ENCODE measurements around the gene GPR3. TPM values are rescaled to one million over a fixed set of nuclear protein-coding genes. Genes with fewer than 3 reads are reported as not detected.

The GPR3 gene
- total RNA-seq, 1 experiment from 2014 or later, result 0.65 TPM

DNA sequence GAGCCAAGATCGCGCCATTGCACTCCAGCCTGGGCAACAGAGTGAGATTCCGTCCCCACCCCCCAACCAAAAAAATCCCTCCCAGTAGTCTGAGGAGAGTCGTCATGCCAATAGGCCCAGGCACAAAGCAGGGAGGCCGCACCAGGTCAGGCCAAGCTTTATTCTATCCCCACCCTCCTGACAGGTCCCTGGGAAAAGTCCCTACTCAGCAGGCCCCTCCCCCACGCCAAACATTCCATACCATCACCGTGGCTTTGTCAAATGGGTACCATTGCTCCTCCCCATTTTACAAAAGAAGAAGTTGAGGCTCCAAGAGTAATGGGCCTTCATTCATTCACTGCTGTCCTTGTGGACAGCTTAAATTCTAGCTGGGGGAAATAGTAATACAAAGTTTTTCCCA is 5.3 kb downstream of the GPR3 start:
- intact Hi-C loops (cut with micrococcal nuclease), result loop anchor here (5.0 kb wide), 1 partner anchor 300 kb away; no protein-coding TSS in a partner anchor
- TF ChIP-seq, protein P1, sequence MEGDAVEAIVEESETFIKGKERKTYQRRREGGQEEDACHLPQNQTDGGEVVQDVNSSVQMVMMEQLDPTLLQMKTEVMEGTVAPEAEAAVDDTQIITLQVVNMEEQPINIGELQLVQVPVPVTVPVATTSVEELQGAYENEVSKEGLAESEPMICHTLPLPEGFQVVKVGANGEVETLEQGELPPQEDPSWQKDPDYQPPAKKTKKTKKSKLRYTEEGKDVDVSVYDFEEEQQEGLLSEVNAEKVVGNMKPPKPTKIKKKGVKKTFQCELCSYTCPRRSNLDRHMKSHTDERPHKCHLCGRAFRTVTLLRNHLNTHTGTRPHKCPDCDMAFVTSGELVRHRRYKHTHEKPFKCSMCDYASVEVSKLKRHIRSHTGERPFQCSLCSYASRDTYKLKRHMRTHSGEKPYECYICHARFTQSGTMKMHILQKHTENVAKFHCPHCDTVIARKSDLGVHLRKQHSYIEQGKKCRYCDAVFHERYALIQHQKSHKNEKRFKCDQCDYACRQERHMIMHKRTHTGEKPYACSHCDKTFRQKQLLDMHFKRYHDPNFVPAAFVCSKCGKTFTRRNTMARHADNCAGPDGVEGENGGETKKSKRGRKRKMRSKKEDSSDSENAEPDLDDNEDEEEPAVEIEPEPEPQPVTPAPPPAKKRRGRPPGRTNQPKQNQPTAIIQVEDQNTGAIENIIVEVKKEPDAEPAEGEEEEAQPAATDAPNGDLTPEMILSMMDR (IDR thresholded peaks at IDR 0.05; ENCODE audit: unreplicated experiment), result no peak
- peaks cover 10% of the 10 kb centered on the region for H3K4me1 Mint-ChIP-seq (ENCODE audit: insufficient read depth, unreplicated experiment)
- peaks cover 8% of the 10 kb centered on the region for H3K36me3 Mint-ChIP-seq (ENCODE audit: insufficient read depth, unreplicated experiment)
- no peak for DNase-seq (ENCODE audit: unreplicated experiment)
- POLR2A ChIA-PET, result interaction anchor here (0.6 to 2.4 kb wide), 5 partner anchors 15 to 327 kb away, joined by 3 to 15 read pairs (median 4); partner anchors contain the start of gene MAP3K6
- no peaks in the 10 kb centered on the region for H3K27me3 Mint-ChIP-seq (ENCODE audit: insufficient read depth, unreplicated experiment)
- no TSS peak for BruUV-seq (replicated peaks)
- no peak overlapping the region for H3K27ac Mint-ChIP-seq (ENCODE audit: low read depth, unreplicated experiment)
- H3K4me3 Mint-ChIP-seq (ENCODE audit: unreplicated experiment), result no peak overlapping the region
- CTCF ChIA-PET, result interaction anchor here (0.6 to 7.2 kb wide), 8 partner anchors 10 to 353 kb away, joined by 3 to 220 read pairs (median 4); no protein-coding TSS in a partner anchor
- H3K9me3 Mint-ChIP-seq (ENCODE audit: unreplicated experiment), result no peaks in the 10 kb centered on the region

DNA sequence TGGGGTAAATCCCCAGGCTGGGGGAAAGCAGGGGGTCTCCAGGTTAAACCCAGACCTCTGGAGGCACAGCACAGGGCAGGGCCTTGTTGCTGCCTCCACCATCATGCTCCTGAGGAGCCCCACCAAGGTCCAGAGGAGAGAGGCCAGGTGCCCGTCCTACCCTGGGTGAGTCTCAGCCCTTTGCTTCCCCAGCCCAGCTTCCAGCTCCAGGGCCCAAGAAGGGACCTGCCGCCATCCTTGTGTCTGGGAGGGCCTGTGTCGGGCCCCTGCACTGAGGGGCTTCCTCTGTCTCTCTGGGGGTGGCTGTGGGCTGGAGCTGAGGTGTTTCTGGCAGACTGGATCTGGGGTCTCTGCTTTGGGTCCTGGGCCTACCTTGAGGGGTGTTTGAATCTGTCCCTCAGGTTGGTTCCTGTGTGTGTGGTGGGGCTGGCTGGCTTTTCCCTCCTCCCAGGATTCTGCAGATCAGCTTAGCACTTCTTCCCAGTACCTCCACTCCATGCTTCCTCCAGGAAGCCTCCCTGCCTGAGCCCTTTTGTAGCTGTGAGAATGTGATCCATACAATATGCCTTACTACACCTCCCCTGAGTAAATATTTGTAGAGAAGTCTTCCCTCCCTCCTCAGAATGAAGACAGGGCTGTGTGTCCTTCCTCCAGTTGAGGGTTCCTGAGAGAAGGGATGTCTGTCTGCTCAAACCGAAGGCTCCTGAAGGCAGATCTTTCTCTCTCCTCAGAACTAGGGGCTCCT is 6.2 kb downstream of the GPR3 start:
- POLR2A ChIA-PET, result interaction anchor here (0.6 to 2.4 kb wide), 3 partner anchors 33 to 102 kb away, joined by 3 to 15 read pairs (median 3); no protein-coding TSS in a partner anchor
- no peak for DNase-seq (ENCODE audit: unreplicated experiment)

DNA sequence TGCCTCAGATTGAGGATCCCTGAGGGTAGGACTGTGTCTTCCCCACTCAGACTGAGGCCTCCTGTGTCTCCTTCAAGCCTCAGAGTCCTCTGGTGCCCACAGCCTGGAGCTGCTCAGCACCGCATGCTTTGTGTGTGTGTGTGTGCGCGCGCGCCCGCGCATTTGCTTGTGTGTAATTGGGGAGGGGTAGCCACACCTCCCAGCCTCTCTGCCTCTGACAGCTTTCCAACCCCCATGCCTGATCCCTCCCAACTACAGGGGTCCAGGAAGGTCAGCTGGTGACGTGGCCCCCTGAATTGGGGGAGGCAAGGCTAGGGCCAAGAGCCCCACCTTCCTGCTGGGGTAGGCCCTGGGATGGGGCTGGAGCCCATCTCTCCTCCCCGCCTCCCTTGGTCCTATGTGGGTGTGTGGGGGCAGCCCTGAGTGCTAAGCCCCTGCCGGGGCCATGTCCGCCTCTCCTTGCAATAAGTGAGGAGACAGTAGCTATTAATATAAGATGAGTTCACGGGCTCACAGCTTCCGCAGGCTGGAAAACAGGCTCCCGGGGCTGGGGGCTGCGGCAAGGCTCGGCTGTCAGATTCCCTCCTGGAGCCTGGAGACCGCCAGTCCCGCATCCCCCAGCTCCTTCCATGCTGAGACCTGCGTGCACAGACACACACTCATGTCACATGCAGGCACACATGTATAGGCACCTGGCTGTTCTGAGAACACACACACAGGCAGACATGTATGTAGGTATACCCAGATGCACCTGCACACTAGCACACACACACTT is 7.0 kb downstream of the GPR3 start:
- BruUV-seq (replicated peaks), result no TSS peak
- intact Hi-C loops (cut with micrococcal nuclease), result loop anchor here (5.0 kb wide), 1 partner anchor 302 kb away; no protein-coding TSS in a partner anchor
- H3K27ac Mint-ChIP-seq (ENCODE audit: low read depth, unreplicated experiment), result no peak overlapping the region

More for the DNA sequence above, 6.2 kb downstream of the GPR3 start:
- Mint-ChIP-seq H3K27ac (ENCODE audit: low read depth, unreplicated experiment) (no peak overlapping the region), H3K9me3 (ENCODE audit: unreplicated experiment) (no peaks in the 10 kb centered on the region), H3K36me3 (ENCODE audit: insufficient read depth, unreplicated experiment) (peaks cover 14% of the 10 kb centered on the region), H3K27me3 (ENCODE audit: insufficient read depth, unreplicated experiment) (no peaks in the 10 kb centered on the region), H3K4me3 (ENCODE audit: unreplicated experiment) (no peak overlapping the region), H3K4me1 (ENCODE audit: insufficient read depth, unreplicated experiment) (peaks cover 10% of the 10 kb centered on the region)
- CTCF ChIA-PET, result interaction anchor here (0.6 to 7.2 kb wide), 6 partner anchors 39 to 264 kb away, joined by 3 to 220 read pairs (median 4); no protein-coding TSS in a partner anchor
- TF ChIP-seq, protein P1 (IDR thresholded peaks at IDR 0.05; ENCODE audit: unreplicated experiment), result no peak
- no TSS peak for BruUV-seq (replicated peaks)
- intact Hi-C loops (cut with micrococcal nuclease), result loop anchor here (5.0 kb wide), 1 partner anchor 301 kb away; no protein-coding TSS in a partner anchor

More for the DNA sequence above, 7.0 kb downstream of the GPR3 start:
- DNase-seq (ENCODE audit: unreplicated experiment), result no peak
- H3K27me3 Mint-ChIP-seq (ENCODE audit: insufficient read depth, unreplicated experiment), result no peaks in the 10 kb centered on the region
- CTCF ChIA-PET, result interaction anchor here (0.6 to 7.2 kb wide), 5 partner anchors 100 to 264 kb away, joined by 3 to 220 read pairs (median 3); no protein-coding TSS in a partner anchor
- no peak overlapping the region for H3K4me3 Mint-ChIP-seq (ENCODE audit: unreplicated experiment)
- POLR2A ChIA-PET, result interaction anchor here (0.6 to 1.1 kb wide), 2 partner anchors 34 to 103 kb away, joined by 3 read pairs; no protein-coding TSS in a partner anchor
- H3K36me3 Mint-ChIP-seq (ENCODE audit: insufficient read depth, unreplicated experiment), result peaks cover 17% of the 10 kb centered on the region
- H3K4me1 Mint-ChIP-seq (ENCODE audit: insufficient read depth, unreplicated experiment), result peaks cover 7% of the 10 kb centered on the region
- no peaks in the 10 kb centered on the region for H3K9me3 Mint-ChIP-seq (ENCODE audit: unreplicated experiment)
- TF ChIP-seq, protein P1 (IDR thresholded peaks at IDR 0.05; ENCODE audit: unreplicated experiment), result no peak
